ENCODE results near the gene TMEM151B. TPM values are rescaled to one million over a fixed set of nuclear protein-coding genes. Genes with fewer than 3 reads are reported as not detected.

TMEM151B gene
- total RNA-seq, 1 donor from 2014 or later = 0.10 TPM

DNA sequence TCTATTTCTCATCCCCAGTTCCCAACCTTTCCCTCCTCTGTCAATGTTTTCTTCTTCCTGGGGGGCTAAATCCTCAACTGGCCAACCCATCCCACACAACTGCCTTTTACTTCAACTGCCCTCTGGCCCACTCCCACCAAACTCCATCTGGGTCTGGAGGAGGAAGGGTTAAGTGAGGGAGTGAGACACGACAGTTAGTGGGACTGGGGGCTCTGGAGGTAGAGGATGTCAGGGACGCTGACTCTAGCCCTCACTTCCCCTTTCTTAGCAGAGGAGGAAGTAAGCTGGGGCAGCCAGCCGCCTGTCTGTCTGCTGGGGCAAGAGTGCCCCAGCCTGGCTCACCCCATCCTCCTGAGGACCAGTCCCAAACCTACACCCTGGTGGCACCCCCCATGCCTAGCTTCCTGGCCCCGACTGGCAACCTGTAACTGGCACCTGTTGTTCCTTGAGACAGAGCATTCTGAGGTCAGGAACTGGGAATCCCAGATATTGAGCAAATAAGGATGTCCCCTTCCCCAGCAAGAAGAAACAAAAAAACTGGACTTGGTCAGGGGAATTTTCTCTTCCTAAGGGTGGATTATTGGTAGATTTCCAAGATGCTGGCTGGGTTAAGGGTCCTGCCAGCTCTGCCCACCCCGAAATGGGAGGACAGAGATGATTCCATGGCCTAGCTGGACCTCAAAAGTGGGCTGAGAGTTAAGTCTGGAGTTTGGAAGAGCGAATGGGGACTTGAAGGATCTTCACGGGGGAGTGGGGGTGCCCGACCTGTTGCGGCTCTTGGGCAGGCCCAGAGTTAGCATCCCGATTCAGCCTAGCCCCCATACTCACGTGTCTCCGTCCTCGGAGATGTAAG, 5.9 kb upstream of the TMEM151B start:
- no peak for DNase-seq

DNA sequence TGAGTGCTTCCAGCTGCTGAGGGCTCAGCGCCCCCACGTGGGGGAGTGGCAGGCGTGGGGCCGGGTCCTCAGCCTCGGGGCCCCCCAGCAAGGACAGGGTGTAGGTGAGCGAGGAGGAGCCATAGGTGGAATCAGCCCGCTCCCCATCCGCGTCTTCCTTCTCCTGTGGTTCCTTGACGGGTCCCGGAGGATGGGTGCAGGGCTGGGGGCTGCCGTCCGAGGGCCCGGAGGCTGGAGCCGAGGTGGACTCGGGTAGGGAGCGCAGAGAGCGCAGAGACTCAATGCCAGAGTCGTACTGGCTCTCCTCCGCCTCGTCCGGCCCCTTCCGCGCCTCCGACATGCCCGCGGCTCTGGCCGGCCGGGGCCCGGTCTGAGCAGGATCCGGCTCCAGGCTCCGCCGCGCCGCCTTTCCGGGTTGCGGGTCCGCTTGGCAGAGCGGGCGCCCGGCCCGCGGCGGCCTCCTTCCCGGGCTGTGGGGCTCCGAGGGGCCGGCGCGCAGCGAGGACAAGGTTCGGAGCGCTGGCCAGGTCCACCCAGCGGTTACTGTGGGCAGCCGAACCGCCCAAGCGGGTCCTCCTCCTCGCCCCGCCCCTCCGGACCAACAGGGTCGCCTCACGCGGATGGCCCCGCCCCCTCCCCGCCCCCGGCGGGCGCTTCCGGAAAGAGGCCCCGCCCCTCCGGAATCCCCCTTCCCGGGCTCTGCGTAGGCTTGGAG, 5.1 kb upstream of the TMEM151B start, which contains the start of gene NFKBIE:
NFKBIE (minus strand) TSS at position 545 of the 715 bp plus-strand sequence; CDS start at position 340, 205 bp downstream.
- DNase-seq = peak; percentile 77

DNA sequence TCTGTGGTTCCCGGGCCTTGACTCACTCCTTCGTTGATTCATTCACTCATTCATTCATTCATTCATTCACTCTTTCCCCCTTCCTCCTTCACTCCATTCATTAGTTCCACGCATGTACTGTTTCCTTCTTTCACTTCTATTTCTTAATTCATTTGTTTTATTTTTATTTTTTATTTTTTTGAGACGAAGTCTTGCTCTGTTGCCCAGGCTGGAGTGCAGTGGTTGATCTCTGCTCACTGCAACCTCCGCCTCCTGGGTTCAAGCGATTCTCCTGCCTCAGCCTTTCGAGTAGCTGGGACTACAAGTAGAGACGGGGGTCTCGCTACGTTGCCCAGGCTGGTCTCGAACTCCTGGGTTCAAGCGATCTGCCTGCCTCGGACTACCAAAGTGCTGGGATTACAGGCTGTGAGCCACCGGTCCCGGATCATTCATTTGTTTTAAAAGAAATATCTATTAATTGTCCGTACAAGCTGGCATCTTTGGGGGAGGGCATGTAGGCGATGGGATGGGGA, 4.5 kb upstream of the TMEM151B start:
- no peak for DNase-seq

DNA sequence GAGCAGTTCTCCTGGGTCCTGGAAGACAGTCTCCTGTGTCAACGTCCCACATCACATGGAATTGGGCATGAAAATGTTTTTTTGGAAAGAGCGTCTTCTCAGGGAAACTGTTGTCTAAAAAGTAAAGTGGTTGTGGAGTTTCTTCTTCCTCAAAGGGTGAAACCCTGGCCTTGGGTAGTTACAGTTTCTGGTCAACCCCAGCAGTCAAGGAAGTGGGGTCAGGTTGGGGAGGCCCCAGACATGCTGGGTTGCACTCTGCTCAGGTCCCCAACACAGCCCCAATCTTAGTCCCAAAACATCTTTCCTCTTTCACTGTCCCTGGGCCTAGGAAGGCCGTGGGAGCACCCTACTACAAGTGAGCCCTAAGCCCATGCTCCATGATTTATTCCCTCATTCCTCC, 3.9 kb upstream of the TMEM151B start:
- DNase-seq = no peak

DNA sequence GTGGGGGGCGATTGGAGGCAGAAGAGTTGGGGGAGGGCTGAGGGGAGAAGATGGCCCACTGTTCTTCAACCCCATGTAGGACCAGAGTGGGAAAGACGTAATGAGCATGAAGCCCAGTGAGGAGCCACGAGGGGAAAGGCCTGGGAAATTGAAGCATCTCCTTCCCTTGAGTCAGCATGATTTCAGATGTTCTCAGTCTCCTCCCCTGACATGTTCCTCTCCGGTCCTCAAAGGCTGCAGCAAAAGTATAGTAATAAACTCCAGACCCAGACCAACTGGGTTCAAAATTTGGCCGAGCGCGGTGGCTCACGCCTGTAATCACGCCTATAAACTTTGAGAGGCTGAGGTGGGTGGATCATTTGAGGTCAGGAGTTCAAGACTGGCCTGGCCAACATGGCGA, 3.0 kb upstream of the TMEM151B start:
- no peak for DNase-seq

DNA sequence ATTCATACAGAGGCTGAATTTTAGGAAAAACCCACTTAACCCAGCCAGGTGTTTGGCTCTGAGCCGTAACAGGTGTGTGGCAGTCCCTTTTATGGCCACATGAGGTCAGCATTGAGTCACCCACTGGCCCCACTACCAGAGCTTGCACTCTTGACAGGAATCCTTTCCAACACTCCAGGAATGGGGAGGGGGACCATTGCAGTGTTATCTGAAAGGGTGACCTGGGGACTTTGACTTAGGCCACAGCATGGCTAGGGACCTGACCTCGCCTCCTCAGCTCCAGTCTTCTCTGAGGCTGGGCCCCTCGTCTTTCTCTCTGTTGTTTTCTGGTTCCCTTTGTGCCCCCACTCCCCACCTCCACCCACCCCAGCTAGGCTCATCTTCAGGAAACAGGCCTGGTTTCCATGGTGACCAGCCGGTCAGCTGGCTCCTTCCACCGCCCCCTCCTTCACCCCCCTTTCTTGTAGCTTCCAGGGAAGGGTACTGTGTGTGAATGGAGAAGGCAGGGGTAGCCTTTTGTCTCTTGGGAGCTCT, 2.1 kb upstream of the TMEM151B start:
- peak; percentile 53 for DNase-seq

DNA sequence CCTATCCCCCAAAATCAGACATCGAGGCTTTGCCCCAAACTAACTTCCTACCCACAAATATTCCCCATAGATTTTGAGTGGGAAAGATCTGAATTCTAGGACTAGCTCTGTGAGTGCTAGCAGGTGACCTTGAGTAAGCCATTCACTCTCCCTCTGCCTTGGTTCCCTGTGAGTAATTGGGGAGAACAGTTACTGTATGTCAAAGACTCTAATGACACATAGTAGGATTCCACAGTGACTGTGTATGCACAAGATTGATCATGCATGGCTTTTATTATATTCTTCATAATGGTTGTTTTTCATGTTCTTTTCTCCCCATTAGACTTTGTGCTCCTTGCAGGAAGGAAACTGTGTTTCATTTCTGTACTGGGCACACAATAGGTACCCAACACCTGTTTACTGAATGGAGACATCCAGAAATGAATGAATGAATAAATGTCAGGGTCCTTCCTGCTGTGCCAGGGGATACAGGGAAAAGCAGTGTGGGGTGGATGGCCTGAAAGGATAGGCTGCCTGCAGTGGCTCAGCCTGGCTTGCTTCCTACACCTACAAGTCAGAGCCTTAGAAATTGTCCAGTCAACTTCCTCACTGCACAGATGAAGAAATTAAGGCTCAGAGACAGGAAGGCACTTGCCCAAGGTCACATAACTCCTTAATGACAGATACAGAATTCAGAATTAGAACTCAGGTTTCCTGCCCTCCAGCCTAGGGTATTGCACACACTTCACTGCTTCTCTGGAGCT, 901 bp upstream of the TMEM151B start:
- DNase-seq = no peak

DNA sequence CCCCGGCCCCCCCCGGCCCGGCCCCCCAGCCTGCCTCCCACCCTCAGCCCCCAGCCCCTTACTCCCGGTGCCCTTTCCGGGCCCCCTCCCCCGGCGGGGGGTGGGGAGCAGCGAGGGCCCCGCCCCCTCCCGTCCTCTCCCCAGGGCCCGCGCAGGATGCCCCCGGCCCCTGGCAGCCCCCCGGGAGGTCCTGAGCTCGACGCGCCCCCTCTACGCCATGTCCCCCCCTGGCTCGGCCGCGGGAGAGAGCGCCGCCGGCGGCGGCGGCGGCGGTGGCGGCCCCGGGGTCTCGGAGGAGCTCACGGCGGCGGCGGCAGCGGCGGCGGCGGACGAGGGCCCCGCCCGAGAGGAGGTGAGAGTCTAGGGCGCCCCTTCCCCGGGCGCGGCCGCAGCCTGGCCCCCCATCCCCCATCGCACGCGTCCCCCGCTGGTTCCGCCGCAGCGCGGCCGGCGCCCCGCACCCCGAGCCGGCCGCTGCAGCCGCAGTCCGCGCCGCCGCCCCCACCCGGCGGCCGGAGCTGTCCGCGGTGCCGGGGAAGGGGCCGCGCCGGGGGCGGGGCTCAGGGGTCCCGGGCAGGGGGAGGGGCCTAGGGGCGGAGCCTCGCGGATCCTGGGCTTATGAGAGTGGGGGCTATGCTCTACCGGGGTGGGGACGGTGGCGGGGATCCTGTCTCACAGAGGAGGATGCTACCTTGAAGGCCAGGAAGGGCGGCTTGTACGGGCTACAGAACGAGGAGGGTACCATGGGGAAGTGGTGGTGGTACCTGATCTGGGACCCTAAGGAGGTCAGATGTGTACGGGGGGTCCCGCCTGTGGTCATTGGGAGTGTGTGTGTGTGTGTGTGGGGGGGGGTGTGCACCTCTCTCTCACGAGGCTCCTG, 516 bp downstream of the TMEM151B start:
- DNase-seq = no peak

DNA sequence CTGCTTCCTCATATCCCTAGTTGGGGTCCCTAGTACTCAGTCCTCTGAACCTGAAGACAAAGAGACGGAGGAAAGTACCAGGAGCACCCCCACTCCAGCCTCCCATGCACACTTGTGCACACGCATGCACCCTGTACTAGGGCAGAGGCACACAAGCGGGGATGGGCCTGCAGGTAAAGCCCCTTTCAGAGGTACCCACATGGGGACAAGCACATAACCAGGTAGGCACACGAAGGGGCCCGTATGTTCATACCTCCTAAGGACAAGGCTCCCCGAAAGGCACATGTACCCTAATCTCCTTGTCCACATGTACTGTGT, 1.1 kb downstream of the TMEM151B start:
- no peak for DNase-seq

DNA sequence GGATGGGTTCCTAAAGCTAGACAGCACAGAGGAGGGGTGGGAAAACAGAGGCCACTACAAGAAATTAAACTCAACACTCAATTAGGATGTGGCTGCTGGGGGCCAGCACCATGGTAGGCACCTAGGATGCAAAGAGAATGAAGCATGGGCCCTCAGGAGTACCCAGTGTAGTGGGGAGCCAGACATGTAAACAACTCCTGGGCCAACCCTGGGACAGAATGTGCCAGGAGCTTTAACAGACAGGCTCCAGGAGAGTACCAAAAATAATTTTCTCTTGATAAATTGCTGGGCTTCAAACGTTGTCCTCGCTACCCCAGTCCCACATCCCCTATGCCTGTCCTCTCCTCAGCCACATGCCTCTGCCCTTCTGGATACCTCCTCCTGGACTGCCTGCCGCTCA, 1.7 kb downstream of the TMEM151B start:
- no peak for DNase-seq

DNA sequence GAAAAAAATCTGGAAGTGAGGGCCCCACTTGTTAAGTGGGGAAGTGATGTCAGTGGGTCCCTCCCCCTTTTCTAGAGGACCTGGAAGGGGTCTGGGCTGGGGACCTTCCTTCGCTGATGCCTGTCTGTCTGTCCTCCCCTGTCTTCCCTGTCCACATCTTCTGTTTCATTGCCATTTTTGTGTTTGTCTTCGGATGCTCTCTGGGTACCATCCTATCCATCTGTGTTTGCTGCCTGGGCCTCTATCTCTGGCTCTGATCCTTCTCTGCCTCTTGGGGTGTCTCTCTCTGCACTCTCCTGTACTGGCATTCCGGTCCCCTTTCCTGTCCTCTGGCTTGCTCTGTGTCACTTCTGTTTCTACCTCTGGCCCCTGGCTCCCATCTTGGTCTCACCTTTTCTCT, 2.3 kb downstream of the TMEM151B start:
- DNase-seq = no peak

DNA sequence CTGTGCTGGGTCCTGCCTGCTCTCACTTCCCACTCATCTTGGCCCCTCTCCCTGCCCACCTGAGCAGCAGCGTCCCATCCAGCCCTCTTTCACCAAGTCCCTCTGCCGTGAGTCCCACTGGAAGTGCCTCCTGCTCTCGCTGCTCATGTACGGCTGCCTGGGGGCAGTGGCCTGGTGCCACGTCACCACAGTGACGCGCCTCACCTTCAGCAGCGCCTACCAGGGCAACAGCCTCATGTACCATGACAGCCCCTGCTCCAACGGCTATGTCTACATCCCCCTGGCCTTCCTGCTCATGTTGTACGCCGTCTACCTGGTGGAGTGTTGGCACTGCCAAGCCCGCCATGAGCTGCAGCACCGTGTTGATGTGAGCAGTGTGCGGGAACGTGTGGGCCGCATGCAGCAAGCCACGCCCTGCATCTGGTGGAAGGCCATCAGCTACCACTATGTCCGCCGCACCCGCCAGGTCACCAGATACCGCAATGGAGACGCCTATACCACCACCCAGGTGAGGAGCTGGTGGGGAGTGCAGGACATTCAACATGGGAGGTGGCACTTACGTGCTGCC, 2.8 kb downstream of the TMEM151B start:
- DNase-seq = no peak

DNA sequence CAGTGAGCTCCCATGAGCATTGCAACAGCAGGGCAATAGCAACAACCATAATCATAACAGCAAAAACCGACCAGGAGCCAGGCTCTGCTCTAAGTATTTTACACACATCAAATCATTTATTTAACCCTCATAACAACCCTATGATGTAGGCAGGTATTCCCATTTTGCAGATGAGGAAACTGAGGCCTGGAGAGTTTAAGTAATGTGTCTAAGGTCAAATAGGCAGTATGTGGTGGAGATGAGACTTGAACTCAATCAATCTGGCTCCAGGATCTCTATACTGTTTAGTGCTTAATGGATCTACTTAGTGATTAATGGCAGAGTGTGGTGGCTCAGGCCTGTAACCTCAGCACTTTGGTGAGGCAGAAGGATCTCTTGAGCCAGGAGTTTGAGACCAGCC, 3.4 kb downstream of the TMEM151B start:
- no peak for DNase-seq

DNA sequence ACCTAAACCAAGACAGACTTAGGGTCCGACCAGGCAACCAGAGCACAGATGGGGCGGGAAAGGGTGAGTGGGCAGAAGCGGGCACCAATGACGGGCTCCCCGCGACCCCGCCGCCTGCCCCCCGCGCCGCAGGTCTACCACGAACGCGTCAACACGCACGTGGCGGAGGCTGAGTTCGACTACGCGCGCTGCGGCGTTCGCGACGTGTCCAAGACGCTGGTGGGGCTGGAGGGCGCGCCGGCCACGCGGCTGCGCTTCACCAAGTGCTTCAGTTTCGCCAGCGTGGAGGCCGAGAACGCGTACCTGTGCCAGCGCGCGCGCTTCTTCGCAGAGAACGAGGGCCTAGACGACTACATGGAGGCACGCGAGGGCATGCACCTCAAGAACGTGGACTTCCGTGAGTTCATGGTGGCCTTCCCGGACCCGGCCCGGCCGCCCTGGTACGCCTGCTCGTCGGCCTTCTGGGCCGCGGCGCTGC, 5.1 kb downstream of the TMEM151B start:
- DNase-seq = no peak

DNA sequence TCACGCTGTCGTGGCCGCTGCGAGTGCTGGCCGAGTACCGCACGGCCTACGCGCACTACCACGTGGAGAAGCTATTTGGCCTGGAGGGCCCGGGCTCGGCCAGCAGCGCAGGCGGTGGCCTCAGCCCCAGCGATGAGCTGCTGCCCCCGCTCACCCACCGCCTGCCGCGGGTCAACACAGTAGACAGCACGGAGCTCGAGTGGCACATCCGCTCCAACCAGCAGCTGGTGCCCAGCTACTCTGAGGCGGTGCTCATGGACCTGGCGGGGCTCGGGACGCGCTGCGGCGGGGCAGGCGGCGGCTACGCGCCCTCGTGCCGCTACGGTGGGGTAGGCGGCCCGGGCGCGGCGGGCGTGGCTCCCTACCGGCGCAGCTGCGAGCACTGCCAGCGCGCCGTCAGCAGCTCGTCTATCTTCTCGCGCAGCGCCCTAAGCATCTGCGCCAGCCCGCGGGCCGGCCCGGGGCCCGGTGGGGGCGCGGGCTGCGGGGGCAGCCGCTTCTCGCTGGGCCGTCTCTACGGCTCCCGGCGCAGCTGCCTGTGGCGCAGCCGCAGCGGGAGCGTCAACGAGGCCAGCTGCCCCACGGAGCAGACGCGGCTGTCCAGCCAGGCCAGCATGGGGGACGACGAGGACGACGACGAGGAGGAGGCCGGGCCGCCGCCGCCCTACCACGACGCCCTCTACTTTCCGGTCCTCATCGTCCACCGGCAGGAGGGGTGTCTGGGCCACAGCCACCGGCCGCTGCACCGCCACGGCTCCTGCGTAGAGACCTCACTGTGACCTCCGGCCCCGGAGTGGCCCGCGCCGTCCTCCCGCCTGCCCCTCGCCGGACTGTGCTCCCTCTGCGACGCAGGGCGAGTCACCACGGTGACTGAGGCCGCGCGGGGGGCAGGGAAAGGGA, 5.7 kb downstream of the TMEM151B start:
- no peak for DNase-seq

DNA sequence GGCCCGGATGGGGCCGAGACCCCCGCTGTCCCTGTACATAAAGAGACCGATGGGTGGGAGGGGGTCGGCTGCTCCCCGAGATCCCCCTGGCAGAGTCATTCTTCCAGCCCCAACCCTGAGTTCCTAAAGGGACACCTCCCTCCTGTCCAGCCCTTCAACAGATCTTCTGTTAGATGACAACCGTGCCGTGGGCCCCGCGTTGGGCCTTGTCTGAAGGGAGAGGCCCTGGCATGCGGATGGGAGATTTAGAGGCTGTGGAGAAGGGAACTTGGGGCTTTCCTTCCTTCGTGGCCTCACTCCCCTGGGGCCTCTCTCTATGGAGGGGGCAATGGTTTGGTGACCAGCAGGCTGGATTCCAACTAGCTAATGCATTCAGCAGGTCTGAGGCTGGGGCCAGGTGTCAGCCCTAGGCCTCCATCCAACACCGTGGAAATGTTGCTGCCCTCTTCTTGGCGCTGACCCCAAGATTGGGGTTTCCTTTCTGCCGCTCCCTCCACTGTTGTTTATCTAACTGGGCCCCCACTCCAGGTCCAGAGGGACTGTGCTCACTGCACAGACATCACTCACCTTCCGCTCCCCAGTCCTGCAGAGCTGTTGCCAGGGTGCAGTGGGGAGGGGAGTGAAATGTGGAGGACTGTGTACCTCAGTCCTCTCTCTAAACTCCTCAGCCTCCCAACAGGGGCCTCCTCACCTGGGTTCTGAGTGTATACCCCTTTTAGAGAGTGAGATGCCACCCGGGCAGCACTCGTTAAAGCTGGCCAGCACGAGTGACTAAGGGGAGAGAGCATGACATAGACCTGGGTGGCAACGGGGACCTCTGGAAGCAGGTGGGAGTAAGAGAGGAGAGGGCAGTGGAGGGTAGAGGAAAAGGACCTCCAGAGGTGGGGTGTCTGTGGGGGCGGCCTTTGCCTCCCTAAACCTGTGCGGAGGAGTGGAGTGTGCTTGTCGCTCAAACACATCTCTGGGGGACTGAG, 6.7 kb downstream of the TMEM151B start:
- no peak for DNase-seq

DNA sequence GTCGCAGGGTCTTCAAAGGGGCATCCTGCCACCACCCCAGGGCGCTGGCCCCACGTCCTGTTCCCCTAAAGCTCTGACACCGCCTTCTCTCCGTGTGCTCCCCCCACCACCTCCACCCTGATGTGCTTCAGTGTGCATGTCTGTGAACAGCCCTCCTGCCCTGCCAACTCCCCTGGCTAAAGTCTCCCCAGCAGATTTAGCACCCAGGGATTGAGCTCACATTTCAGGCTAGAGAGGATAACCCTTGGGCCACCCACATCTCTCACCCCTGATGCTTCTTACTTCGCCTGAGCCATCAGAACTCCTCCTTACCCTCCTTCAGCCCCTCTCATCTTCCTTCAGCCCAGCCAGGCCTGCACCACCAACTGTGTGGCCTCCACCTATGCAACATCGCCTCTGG, 7.5 kb downstream of the TMEM151B start:
- no peak for DNase-seq

DNA sequence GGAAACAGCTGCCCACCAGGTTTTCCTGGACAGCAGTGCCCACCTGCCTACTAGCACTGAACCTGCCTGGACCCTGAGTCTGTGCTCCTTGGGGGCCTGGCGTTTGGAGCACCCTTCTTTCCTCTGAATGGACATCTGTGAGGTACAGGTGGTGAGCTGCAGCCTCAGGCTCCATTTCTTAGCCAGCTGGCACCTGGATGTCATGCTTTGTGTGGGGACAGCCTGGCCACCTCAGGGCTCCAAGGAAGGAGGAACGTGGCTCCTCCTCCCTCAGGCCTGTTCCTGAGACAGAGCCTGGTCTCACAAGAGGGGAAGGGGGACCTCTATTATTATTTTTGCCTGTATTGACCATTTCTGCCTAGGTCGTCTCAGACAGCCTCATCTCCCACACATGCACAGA, 8.1 kb downstream of the TMEM151B start:
- no peak for DNase-seq

All from skin of body (tissue), 2 donors.